Measurements from ENCODE around the gene HMOX2.

DNA sequence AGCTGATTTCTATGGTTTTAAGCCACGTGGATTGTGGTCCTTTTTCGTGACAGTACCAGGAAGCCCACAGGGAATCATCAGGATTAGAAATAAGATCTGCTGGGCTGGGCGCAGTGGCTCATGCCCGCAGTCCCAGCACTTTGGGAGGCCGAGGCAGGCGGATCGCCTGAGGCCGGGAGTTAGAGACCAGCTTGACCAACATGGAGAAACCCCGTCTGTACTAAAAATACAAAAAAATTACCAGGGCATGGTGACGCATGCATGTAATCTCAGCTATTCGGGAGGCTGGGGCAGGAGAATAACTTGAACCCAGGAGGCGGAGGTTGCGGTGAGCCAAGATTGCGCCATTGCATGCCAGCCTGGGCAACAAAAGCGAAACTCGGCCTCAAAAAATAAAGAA, 8.3 kb upstream of the HMOX2 start:
- TF ChIP-seq, protein P1, sequence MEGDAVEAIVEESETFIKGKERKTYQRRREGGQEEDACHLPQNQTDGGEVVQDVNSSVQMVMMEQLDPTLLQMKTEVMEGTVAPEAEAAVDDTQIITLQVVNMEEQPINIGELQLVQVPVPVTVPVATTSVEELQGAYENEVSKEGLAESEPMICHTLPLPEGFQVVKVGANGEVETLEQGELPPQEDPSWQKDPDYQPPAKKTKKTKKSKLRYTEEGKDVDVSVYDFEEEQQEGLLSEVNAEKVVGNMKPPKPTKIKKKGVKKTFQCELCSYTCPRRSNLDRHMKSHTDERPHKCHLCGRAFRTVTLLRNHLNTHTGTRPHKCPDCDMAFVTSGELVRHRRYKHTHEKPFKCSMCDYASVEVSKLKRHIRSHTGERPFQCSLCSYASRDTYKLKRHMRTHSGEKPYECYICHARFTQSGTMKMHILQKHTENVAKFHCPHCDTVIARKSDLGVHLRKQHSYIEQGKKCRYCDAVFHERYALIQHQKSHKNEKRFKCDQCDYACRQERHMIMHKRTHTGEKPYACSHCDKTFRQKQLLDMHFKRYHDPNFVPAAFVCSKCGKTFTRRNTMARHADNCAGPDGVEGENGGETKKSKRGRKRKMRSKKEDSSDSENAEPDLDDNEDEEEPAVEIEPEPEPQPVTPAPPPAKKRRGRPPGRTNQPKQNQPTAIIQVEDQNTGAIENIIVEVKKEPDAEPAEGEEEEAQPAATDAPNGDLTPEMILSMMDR (optimal IDR thresholded peaks at IDR 0.05 in 1 of 3, IDR thresholded peaks at IDR 0.05 in 1 of 3, conservative IDR thresholded peaks at IDR 0.05 in 1 of 3; ENCODE audit: extremely low read depth in 1 of 3, insufficient read depth in 2 of 3, low read length in 3 of 3), result no peak
- no peak for TF ChIP-seq EZH2 (IDR thresholded peaks at IDR 0.05; ENCODE audit: low read length)
